NCI-H128 (cell line): Measurements from ENCODE around the gene NCAPH2.
A peak's percentile ranks its signal among the peaks of the same experiment; 100 is the strongest.

Experiments used
- DNase-seq: peaks from one replicate; lab custom pipeline; 2025; ENCODE audit not compliant: unreplicated experiment; lab: John Stamatoyannopoulos, UW

NCAPH2 gene

GRCh38 chr22:50546326-50547262 lies 38.6 kb downstream of the NCAPH2 start:
- DNase-seq, result no peak

- DNase-seq, result no peak
These were observed 39.4 kb downstream of the NCAPH2 start for GRCh38 chr22:50547263-50547985.

GRCh38 chr22:50548040-50548920 lies 40.3 kb downstream of the NCAPH2 start:
- no peak for DNase-seq

GRCh38 chr22:50548921-50549790 lies 41.1 kb downstream of the NCAPH2 start:
- DNase-seq, result no peak

GRCh38 chr22:50550395-50550794 lies 42.4 kb downstream of the NCAPH2 start:
- DNase-seq, result no peak

- no peak for DNase-seq
These were observed 43.2 kb downstream of the NCAPH2 start for GRCh38 chr22:50551160-50551752.

- DNase-seq, result no peak
These were observed 45.3 kb downstream of the NCAPH2 start for GRCh38 chr22:50553310-50553709.

- DNase-seq, result no peak
These were observed 48.7 kb downstream of the NCAPH2 start for GRCh38 chr22:50556703-50557102.

GRCh38 chr22:50560034-50560433 lies 52.0 kb downstream of the NCAPH2 start:
- no peak for DNase-seq

- DNase-seq, result no peak
These were observed 53.7 kb downstream of the NCAPH2 start for GRCh38 chr22:50561401-50562358.

- DNase-seq, result peak; percentile 78
These were observed 54.7 kb downstream of the NCAPH2 start, which contains the start of gene SYCE3 for GRCh38 chr22:50562523-50563412. Gene SYCE3, minus strand, starts transcription at chr22:50562919. Its CDS starts 6,514 bp downstream, at chr22:50556405.

- no peak for DNase-seq
These were observed 55.6 kb downstream of the NCAPH2 start for GRCh38 chr22:50563413-50564160.

GRCh38 chr22:50564289-50564688 lies 56.3 kb downstream of the NCAPH2 start:
- DNase-seq, result no peak

- DNase-seq, result no peak
These were observed 59.8 kb downstream of the NCAPH2 start for GRCh38 chr22:50567721-50568252.

- no peak for DNase-seq
These were observed 60.6 kb downstream of the NCAPH2 start for GRCh38 chr22:50568626-50569025.

- no peak for DNase-seq
These were observed 61.0 kb downstream of the NCAPH2 start for GRCh38 chr22:50569041-50569459.
